Measurements from ENCODE around the gene MED1. TPM values are rescaled to one million over a fixed set of nuclear protein-coding genes. Genes with fewer than 3 reads are reported as not detected.
"Not testable (repeated sequence)": the region's sequence is repeated elsewhere in the genome, so short reads cannot be mapped to it uniquely, and the experiment has no call there.

MED1 gene, protein sequence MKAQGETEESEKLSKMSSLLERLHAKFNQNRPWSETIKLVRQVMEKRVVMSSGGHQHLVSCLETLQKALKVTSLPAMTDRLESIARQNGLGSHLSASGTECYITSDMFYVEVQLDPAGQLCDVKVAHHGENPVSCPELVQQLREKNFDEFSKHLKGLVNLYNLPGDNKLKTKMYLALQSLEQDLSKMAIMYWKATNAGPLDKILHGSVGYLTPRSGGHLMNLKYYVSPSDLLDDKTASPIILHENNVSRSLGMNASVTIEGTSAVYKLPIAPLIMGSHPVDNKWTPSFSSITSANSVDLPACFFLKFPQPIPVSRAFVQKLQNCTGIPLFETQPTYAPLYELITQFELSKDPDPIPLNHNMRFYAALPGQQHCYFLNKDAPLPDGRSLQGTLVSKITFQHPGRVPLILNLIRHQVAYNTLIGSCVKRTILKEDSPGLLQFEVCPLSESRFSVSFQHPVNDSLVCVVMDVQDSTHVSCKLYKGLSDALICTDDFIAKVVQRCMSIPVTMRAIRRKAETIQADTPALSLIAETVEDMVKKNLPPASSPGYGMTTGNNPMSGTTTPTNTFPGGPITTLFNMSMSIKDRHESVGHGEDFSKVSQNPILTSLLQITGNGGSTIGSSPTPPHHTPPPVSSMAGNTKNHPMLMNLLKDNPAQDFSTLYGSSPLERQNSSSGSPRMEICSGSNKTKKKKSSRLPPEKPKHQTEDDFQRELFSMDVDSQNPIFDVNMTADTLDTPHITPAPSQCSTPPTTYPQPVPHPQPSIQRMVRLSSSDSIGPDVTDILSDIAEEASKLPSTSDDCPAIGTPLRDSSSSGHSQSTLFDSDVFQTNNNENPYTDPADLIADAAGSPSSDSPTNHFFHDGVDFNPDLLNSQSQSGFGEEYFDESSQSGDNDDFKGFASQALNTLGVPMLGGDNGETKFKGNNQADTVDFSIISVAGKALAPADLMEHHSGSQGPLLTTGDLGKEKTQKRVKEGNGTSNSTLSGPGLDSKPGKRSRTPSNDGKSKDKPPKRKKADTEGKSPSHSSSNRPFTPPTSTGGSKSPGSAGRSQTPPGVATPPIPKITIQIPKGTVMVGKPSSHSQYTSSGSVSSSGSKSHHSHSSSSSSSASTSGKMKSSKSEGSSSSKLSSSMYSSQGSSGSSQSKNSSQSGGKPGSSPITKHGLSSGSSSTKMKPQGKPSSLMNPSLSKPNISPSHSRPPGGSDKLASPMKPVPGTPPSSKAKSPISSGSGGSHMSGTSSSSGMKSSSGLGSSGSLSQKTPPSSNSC (N-terminal part only)
- 10 to 100 TPM; 78.5 to 82.0 (median 79.0) TPM for total RNA-seq

DNA sequence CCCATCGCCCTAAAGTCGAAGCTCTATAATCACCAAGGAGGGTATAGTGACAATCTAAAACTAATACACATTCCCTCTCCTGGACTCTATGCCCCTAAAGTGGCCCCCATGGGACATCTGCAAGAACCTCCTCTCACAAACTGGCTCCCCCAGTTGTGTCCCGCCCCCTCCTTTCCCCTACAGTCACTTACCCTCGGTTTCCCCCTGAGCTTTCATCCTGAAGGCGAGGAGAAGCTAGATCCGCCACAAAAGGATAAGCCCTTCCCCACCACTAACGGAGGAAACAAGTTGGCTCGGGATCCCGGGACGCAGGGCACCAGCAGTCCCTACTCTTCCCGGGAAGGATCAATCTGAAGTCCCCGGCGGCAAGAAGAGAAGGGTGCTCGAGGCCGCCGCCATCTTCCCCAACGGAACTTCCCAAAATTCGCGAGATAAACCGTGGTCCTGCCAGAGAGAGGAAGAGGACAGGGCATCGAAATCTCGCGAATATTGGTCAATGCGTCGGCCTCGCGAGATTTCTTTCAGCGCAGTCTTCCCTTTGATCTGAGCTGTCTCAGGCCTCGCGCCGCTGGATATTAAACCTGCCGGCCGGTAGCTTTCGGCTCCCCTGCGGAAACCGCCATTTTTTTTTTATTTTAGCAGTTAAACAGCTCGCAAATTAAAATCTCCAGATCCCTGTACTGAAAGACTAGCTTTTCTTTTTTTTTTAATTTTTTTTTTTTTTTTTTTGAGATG, at the start of gene MED1:
Gene MED1, minus strand, starts transcription at position 417 of the 735 bp plus-strand sequence. Its CDS starts 201 bp downstream, at position 216.
- ATAC-seq (peak; percentile 98 to 99), DNase-seq (peak; percentile 88)
- peaks cover 15% of the 10 kb centered on the region for H3K36me3 Mint-ChIP-seq (ENCODE audit: insufficient read depth)
- peaks cover 25% of the 10 kb centered on the region for H3K4me1 Mint-ChIP-seq (ENCODE audit: low read depth)
- H3K9me3 Mint-ChIP-seq: no peaks in the 10 kb centered on the region
- no peaks in the 10 kb centered on the region for H3K27me3 Mint-ChIP-seq (ENCODE audit: low read depth)
- peak within 1 kb of the TSS; percentile 98 for H3K4me3 Mint-ChIP-seq

DNA sequence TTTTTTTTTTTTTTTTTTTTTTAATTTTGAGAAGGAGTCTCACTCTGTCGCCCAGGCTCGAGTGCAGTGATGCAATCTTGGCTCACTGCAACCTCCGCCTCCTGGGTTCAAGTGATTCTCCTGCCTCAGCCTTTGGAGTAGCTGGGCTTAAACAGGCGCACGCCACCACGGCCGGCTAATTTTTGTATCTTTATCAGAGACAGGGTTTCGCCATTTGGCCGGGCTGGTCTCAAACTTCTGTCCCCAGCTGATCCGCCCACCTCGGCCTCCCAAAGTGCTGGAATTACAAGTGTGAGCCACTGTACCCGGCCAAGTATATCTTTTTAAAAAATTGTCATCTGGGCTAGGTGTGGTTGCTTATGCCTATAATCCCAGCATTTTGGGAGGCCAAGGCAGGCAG, 45.9 kb upstream of the MED1 start:
- H3K4me1 Mint-ChIP-seq (ENCODE audit: low read depth); H3K27me3 Mint-ChIP-seq (ENCODE audit: low read depth); DNase-seq; H3K9me3 Mint-ChIP-seq; ATAC-seq; H3K4me3 Mint-ChIP-seq: not testable (repeated sequence)
- peaks cover 20% of the 10 kb centered on the region for H3K36me3 Mint-ChIP-seq (ENCODE audit: insufficient read depth)

DNA sequence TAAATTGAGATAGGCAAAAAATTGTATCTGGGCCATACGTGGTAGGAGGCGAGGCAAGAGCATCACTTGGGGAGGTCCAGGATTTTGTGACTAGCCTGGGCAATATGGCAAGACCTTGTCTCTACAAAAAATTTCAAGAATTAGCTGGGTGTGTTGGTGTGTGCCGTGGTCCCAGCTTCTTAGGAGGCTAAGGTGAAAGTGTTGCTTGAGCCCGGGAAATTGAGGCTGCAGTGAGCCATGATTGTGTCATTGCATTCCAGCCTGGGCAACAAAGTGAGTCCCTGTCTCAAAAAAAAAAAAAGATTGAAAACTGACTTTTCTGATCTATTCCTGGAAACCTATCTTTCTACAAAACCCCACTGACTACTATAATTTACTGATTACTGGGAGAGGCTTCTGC, 36.9 kb upstream of the MED1 start:
- DNase-seq (no peak), ATAC-seq (no peak)
- peaks cover 5% of the 10 kb centered on the region for H3K4me1 Mint-ChIP-seq (ENCODE audit: low read depth)
- H3K4me3 Mint-ChIP-seq: no peak overlapping the region
- H3K36me3 Mint-ChIP-seq (ENCODE audit: insufficient read depth): peaks cover 14% of the 10 kb centered on the region
- no peaks in the 10 kb centered on the region for H3K27me3 Mint-ChIP-seq (ENCODE audit: low read depth)
- no peaks in the 10 kb centered on the region for H3K9me3 Mint-ChIP-seq

DNA sequence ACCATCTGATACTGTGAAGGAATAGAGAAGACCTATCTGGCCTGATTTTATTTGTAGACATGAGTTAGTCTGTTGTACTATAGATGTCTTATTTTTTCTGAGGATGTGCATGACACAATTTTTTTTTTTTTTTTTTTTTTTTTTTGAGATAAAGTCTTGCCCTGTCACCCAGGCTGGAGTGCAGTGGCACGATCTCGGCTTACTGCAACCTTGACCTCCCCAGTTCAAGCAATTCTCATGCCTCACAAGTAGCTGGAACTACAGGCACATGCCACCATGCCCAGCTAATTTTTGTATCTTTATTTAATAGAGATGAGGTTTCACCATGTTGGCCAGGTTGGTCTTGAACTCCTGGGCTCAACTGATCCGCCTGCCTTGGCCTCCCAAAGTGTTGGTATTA, 36.4 kb upstream of the MED1 start:
- H3K9me3 Mint-ChIP-seq; H3K4me1 Mint-ChIP-seq (ENCODE audit: low read depth); ATAC-seq; H3K27me3 Mint-ChIP-seq (ENCODE audit: low read depth); H3K4me3 Mint-ChIP-seq; DNase-seq: not testable (repeated sequence)
- H3K36me3 Mint-ChIP-seq (ENCODE audit: insufficient read depth): peaks cover 14% of the 10 kb centered on the region

DNA sequence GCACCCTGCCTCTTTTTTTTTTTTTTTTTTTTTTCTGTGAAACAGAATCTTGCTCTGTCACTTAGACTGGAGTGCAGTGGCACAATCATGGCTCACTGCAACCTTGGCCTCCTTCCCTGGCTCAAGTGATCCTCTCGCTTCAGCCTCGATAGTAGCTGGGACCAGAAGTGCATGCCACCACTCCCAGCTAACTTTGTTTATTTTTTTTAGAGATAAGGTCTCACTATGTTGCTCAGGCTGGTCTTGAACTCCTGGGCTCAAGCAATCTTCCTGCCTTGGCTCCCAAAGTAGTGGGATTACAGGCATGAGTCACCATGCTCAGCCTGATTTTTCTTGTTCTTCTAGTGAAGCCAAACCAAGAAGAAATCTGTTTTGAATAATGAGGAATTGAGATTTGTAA, 35.2 kb upstream of the MED1 start:
- Mint-ChIP-seq H3K4me1 (ENCODE audit: low read depth) (peaks cover 5% of the 10 kb centered on the region), H3K9me3 (no peaks in the 10 kb centered on the region), H3K36me3 (ENCODE audit: insufficient read depth) (peaks cover 14% of the 10 kb centered on the region), H3K4me3 (no peak overlapping the region), H3K27me3 (ENCODE audit: low read depth) (no peaks in the 10 kb centered on the region)
- ATAC-seq (no peak), DNase-seq (no peak)

DNA sequence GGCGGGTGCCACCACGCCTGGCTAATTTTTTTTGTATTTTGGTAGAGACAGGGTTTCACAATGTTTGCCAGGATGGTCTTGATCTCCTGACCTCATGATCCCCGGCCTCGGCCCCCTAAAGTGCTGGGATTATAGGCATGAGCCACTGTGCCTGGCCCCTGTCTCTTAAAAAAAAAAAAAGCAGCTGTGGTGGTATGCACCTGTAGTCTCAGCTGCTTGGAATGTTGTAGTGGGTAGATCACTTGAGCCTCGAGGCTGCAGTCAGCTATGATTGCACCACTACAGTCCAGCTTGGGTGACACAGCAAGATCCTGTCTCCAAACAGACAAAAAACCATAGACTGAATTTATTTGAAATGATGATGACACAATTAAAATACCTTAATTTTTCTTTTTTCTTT, 34.5 kb upstream of the MED1 start:
- Mint-ChIP-seq H3K9me3 (no peaks in the 10 kb centered on the region), H3K4me1 (ENCODE audit: low read depth) (peaks cover 5% of the 10 kb centered on the region), H3K36me3 (ENCODE audit: insufficient read depth) (peaks cover 15% of the 10 kb centered on the region), H3K27me3 (ENCODE audit: low read depth) (no peaks in the 10 kb centered on the region), H3K4me3 (no peak overlapping the region)
- no peak for DNase-seq
- ATAC-seq: no peak

DNA sequence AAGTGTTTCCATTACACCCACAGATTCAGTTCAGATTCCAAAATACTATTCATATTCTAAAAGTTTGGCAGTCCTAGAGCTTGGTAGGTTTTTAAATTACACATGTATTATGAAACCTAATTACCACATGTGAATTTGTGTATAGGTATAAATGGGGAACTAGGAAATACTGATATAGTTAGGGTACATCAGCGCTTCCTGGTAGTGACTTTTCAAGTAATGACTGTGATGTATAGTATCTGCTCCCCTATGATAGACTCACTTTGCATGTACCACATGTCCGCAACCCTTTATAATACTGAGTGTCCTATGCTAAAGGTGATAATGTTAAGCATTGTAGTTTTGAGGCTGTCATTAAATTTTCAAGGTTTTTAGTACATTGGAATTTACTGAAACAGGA, 33.1 kb upstream of the MED1 start:
- Mint-ChIP-seq H3K27me3 (ENCODE audit: low read depth) (no peaks in the 10 kb centered on the region), H3K36me3 (ENCODE audit: insufficient read depth) (peaks cover 12% of the 10 kb centered on the region), H3K4me3 (no peak overlapping the region), H3K4me1 (ENCODE audit: low read depth) (peaks cover 5% of the 10 kb centered on the region), H3K9me3 (no peaks in the 10 kb centered on the region)
- DNase-seq (no peak), ATAC-seq (no peak)

DNA sequence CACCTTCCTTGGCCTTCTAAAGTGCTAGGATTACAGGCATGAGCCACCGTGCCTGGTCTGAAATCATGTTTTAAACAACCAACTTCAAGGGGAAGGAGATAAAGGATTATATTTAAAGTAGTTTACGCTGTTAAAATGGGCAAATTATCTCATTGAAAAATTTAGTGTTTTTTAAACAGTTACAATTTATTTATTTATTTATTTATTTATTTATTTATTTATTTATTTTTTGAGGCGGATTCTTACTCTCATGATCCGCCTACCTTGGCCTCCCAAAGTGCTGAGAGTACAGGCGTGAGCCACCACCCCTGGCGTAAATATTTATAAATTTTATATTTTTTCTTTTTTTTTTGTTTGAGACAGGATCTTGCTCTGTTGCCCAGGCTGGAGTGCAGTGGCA, 32.4 kb upstream of the MED1 start:
- no peaks in the 10 kb centered on the region for H3K27me3 Mint-ChIP-seq (ENCODE audit: low read depth)
- ATAC-seq: no peak
- H3K36me3 Mint-ChIP-seq (ENCODE audit: insufficient read depth): peaks cover 12% of the 10 kb centered on the region
- no peaks in the 10 kb centered on the region for H3K9me3 Mint-ChIP-seq
- H3K4me3 Mint-ChIP-seq: no peak overlapping the region
- no peak for DNase-seq
- H3K4me1 Mint-ChIP-seq (ENCODE audit: low read depth): peaks cover 5% of the 10 kb centered on the region

DNA sequence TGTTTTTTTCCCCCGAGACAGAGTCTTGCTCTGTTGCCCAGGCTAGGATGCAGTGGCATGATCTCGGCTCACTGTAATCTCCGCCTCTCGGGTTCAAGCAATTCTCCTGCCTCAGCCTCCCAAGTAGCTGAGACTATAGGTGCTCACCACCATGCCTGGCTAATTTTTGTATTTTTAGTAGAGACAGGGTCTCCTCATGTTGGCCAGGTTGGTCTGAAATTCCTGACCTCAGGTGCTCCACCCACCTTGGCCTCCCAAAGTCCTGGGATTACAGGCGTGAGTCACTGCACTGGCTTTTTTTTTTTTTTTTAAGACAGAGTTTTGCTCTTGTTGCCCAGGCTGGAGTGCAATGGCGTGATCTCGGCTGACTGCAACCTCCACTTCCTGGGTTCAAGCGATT, 28.6 kb upstream of the MED1 start:
- DNase-seq; H3K27me3 Mint-ChIP-seq (ENCODE audit: low read depth); H3K9me3 Mint-ChIP-seq; H3K36me3 Mint-ChIP-seq (ENCODE audit: insufficient read depth); H3K4me3 Mint-ChIP-seq; H3K4me1 Mint-ChIP-seq (ENCODE audit: low read depth); ATAC-seq: not testable (repeated sequence)

DNA sequence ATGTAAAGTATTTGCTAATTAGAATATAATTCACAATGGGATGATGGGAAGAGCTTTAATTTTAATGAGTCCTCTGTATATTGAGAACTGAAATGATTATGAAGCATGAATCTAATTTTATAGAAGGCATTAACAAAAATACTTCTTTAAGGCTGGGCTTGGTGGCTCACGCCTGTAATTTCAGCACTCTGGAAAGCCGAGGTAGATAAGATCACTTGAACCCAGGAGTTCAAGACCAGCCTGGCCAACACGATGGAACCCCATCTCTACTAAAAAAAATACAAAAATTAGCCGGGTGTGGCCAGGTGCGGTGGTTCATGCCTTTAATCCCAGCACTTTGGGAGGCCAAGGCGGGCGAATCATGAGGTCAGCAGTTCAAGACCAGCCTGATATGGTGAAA, 22.2 kb upstream of the MED1 start:
- ATAC-seq (no peak), DNase-seq (no peak)
- no peaks in the 10 kb centered on the region for H3K9me3 Mint-ChIP-seq
- peaks cover 16% of the 10 kb centered on the region for H3K36me3 Mint-ChIP-seq (ENCODE audit: insufficient read depth)
- H3K4me1 Mint-ChIP-seq (ENCODE audit: low read depth): peaks cover 2% of the 10 kb centered on the region
- H3K4me3 Mint-ChIP-seq: no peak overlapping the region
- H3K27me3 Mint-ChIP-seq (ENCODE audit: low read depth): no peaks in the 10 kb centered on the region

DNA sequence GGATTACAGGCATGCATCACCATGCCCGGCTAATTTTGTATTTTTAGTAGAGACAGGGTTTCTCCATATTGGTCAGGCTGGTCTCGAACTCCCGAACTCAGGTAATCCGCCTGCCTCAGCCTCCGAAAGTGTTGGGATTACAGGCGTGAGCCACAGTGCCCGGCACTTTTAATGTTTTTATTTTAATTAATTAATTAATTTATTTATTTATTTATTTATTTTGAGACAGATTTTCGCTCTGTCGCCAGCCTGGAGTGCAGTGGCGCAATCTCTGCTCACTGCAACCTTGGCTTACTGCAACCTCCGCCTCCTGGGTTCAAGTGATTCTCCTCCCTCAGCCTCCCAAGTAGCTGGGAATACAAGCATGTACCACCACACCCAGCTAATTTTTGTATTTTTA, 17.5 kb upstream of the MED1 start:
- H3K9me3 Mint-ChIP-seq; DNase-seq; ATAC-seq; H3K4me3 Mint-ChIP-seq; H3K27me3 Mint-ChIP-seq (ENCODE audit: low read depth): not testable (repeated sequence)
- Mint-ChIP-seq H3K4me1 (ENCODE audit: low read depth) (peaks cover 32% of the 10 kb centered on the region), H3K36me3 (ENCODE audit: insufficient read depth) (peaks cover 16% of the 10 kb centered on the region)

DNA sequence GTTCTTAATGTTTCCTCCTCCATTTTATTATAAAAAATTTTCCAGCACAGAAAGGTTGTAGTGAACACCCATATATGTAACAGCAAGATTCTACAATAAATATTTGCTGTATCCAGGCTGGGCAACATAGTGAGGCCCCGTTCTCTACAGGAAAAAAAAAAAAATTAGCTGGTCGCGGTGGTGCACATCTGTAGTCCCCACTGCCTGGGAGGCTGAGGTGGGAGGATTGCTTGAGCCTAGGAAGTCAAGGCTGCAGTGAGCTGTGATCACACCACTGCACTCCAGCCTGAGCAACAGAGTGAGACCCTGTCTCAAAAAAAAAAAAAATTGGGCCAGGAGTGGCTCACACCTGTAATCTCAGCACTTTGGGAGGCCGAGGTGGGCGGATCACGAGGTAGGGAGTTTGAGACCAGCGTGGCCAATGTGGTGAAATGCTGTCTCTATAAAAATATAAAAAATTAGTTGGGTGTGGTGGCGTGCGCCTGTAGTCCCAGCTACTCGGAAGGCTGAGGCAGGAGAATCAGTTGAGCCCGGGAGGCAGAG, 13.6 kb upstream of the MED1 start:
- H3K36me3 Mint-ChIP-seq (ENCODE audit: insufficient read depth): peaks cover 15% of the 10 kb centered on the region
- peaks cover 38% of the 10 kb centered on the region for H3K4me1 Mint-ChIP-seq (ENCODE audit: low read depth)
- H3K4me3 Mint-ChIP-seq: peak overlapping the region; percentile 99
- not testable (repeated sequence) for DNase-seq; ATAC-seq; H3K27me3 Mint-ChIP-seq (ENCODE audit: low read depth); H3K9me3 Mint-ChIP-seq

DNA sequence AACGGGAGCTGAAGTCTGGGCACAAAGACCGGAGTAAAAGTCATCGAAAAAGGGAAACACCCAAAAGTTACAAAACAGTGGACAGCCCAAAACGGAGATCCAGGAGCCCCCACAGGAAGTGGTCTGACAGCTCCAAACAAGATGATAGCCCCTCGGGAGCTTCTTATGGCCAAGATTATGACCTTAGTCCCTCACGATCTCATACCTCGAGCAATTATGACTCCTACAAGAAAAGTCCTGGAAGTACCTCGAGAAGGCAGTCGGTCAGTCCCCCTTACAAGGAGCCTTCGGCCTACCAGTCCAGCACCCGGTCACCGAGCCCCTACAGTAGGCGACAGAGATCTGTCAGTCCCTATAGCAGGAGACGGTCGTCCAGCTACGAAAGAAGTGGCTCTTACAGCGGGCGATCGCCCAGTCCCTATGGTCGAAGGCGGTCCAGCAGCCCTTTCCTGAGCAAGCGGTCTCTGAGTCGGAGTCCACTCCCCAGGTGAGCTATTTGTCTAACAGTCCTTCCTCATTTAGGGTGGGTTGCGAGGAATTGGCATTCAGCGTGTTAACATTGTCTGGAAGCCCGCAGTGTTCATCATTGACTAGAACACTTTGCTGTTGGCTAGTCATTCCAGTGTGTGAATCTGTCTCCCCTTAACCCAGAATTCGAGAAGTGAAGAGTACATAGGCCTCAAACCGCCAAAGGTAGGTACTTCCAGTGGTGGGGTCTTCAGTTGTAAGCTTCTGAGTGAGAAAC, 11.7 kb upstream of the MED1 start:
- no peak for ATAC-seq

More for the DNA sequence above, 11.7 kb upstream of the MED1 start:
- DNase-seq: no peak
- peaks cover 38% of the 10 kb centered on the region for H3K4me1 Mint-ChIP-seq (ENCODE audit: low read depth)
- H3K4me3 Mint-ChIP-seq: peak overlapping the region; percentile 99
- no peaks in the 10 kb centered on the region for H3K27me3 Mint-ChIP-seq (ENCODE audit: low read depth)
- no peaks in the 10 kb centered on the region for H3K9me3 Mint-ChIP-seq
- peaks cover 15% of the 10 kb centered on the region for H3K36me3 Mint-ChIP-seq (ENCODE audit: insufficient read depth)

All from activated T-cell treated with anti-CD3 and anti-CD28 coated beads, Interleukin-2, amount 50 U/mL, for 4 hours (primary cell).